Natural killer cell (primary cell): ENCODE measurements around the gene CEND1. TPM values are rescaled to one million over a fixed set of nuclear protein-coding genes. Genes with fewer than 3 reads are reported as not detected.

ENCODE experiments used
- ATAC-seq, 3 donors: fragments of 150-1000 bp in 2 of 3; fragments of 200-7000 bp in 1 of 3; cut with Tn5 transposase; 1 replicate in 1 of 3; 2 replicates in 2 of 3; pipeline ENCODE4 v1.10.0; 2021; ENCODE audit warnings: mild to moderate bottlenecking in 2 of 3, moderate library complexity in 2 of 3
- DNase-seq, 2 donors: peaks; one replicate each; pipeline versions ENCODE4 v3.0.0 to v3.0.0-alpha.2; 2013 to 2021; ENCODE audit warnings: mixed read lengths in 1 of 2
- H3K27ac ChIP-seq: one replicate; pipeline ENCODE4 v1.5.1; 2013; ENCODE audit warnings: mild to moderate bottlenecking, low read length
- H3K27me3 ChIP-seq: one replicate; pipeline ENCODE4 v1.6.1; 2013; ENCODE audit warnings: low read length; ENCODE audit not compliant: control insufficient read depth, insufficient read depth
- H3K36me3 ChIP-seq: one replicate; pipeline ENCODE4 v1.6.1; 2013; ENCODE audit warnings: low read length; ENCODE audit not compliant: control insufficient read depth, insufficient read depth
- H3K4me1 ChIP-seq: one replicate; pipeline ENCODE4 v1.6.1; 2013; ENCODE audit warnings: low read length; ENCODE audit not compliant: control insufficient read depth, insufficient read depth
- H3K4me3 ChIP-seq: one replicate; pipeline ENCODE4 v1.5.1; 2013; ENCODE audit warnings: low read length
- H3K9me3 ChIP-seq: one replicate; pipeline ENCODE4 v1.6.1; 2013; ENCODE audit warnings: low read length; ENCODE audit not compliant: control insufficient read depth, insufficient read depth
- H3K27ac Mint-ChIP-seq, 2 donors: one replicate each; pipeline ENCODE4 v1.8.0; 2022; ENCODE audit warnings: mild to moderate bottlenecking in 2 of 2, mixed read lengths in 2 of 2, moderate library complexity in 1 of 2
- H3K27me3 Mint-ChIP-seq, 2 donors: one replicate each; pipeline ENCODE4 v1.8.0; 2022; ENCODE audit warnings: low read depth in 2 of 2, mixed read lengths in 2 of 2
- H3K36me3 Mint-ChIP-seq: one replicate; pipeline ENCODE4 v1.8.0; 2022; ENCODE audit warnings: mixed read lengths
- H3K4me1 Mint-ChIP-seq, 2 donors: one replicate each; pipeline ENCODE4 v1.8.0; 2022; ENCODE audit warnings: mixed read lengths in 2 of 2
- H3K4me3 Mint-ChIP-seq: one replicate; pipeline ENCODE4 v1.8.0; 2022; ENCODE audit warnings: mild to moderate bottlenecking, moderate library complexity, mixed read lengths
- H3K9me3 Mint-ChIP-seq, 2 donors: one replicate each; pipeline ENCODE4 v1.8.0; 2022; ENCODE audit warnings: mixed read lengths in 2 of 2
- CTCF ChIP-seq: fragments of 200-600 bp; IDR thresholded peaks from one replicate; pipeline ENCODE4 v1.8.0; 2022; ENCODE audit warnings: antibody characterized with exemption
- WGBS: methylation state at CpG from one replicate; pipeline ENCODE4 v1.1.7; 2013; ENCODE audit warnings: missing lambda C conversion rate; ENCODE audit not compliant: insufficient coverage; 5-methylcytosine and 5-hydroxymethylcytosine counted together
- intact Hi-C: fragments of 100-400 bp; cut with micrococcal nuclease; formaldehyde crosslinking; loops from one replicate; pipeline ENCODE4 v1.14.2; 2022
- total RNA-seq, 4 donors: library from RNA; stranded (reverse); fragments of 120-200 nt in 1 of 4; gene quantifications; one replicate each; pipeline versions ENCODE4 v1.2.3 to v1.2.4, GENCODE V29; 2013 to 2022

Gene CEND1
- total RNA-seq, 3 donors from 2014 or later (not counting 1 experiment from before 2014, with no cell fraction given) = not detected

- Histone ChIP-seq H3K27ac (no peak overlapping the region), H3K4me1 (peaks cover 34% of the 10 kb centered on the region), H3K27me3 (no peaks in the 10 kb centered on the region), H3K4me3 (no peak overlapping the region), H3K36me3 (peaks cover 14% of the 10 kb centered on the region), H3K9me3 (no peaks in the 10 kb centered on the region)
- Mint-ChIP-seq H3K27me3 (no peaks in the 10 kb centered on the region), H3K9me3 (no peaks in the 10 kb centered on the region), H3K27ac (no peak overlapping the region), H3K4me1 (peaks cover 0 to 13% of the 10 kb centered on the region in 2 donors), H3K36me3 (no peaks in the 10 kb centered on the region), H3K4me3 (peak overlapping the region; percentile 56)
- ATAC-seq (no peak), DNase-seq (no peak)
- intact Hi-C loops = no loop called here
- TF ChIP-seq CTCF = no peak
- WGBS = 87% methylated on average over 19 of the region's 20 CpGs
These were observed 14.9 kb downstream of the CEND1 start for GRCh38 chr11:774873-775592.

GRCh38 chr11:773830-774229 is 16.1 kb downstream of the CEND1 start:
- Histone ChIP-seq H3K9me3 (no peaks in the 10 kb centered on the region), H3K4me1 (peaks cover 28% of the 10 kb centered on the region), H3K27ac (no peak overlapping the region), H3K4me3 (no peak overlapping the region), H3K27me3 (no peaks in the 10 kb centered on the region), H3K36me3 (peaks cover 11% of the 10 kb centered on the region)
- Mint-ChIP-seq H3K27me3 (no peaks in the 10 kb centered on the region), H3K4me3 (no peak overlapping the region), H3K27ac (no peak overlapping the region), H3K4me1 (peaks cover 0 to 13% of the 10 kb centered on the region in 2 donors), H3K36me3 (no peaks in the 10 kb centered on the region), H3K9me3 (no peaks in the 10 kb centered on the region)
- TF ChIP-seq CTCF = no peak
- intact Hi-C loops = no loop called here
- ATAC-seq (no peak), DNase-seq (no peak)
- WGBS = 95% methylated on average over 9 of the region's 9 CpGs

GRCh38 chr11:773425-773824 is 16.5 kb downstream of the CEND1 start:
- WGBS = 98% methylated on average over 5 of the region's 5 CpGs
- DNase-seq (no peak), ATAC-seq (no peak)
- Mint-ChIP-seq H3K4me1 (peaks cover 0 to 13% of the 10 kb centered on the region in 2 donors), H3K9me3 (no peaks in the 10 kb centered on the region), H3K27me3 (no peaks in the 10 kb centered on the region), H3K4me3 (no peak overlapping the region), H3K27ac (no peak overlapping the region), H3K36me3 (no peaks in the 10 kb centered on the region)
- peaks cover 11% of the 10 kb centered on the region for H3K36me3 ChIP-seq
- H3K4me3 ChIP-seq = no peak overlapping the region
- H3K27ac ChIP-seq = no peak overlapping the region
- TF ChIP-seq CTCF = no peak
- H3K27me3 ChIP-seq = no peaks in the 10 kb centered on the region
- H3K4me1 ChIP-seq = peaks cover 25% of the 10 kb centered on the region
- H3K9me3 ChIP-seq = no peaks in the 10 kb centered on the region
- intact Hi-C loops = no loop called here
